Loucy (cell line): ENCODE data around the gene LDAH.

Experiments
- H2AFZ ChIP-seq: fragments of 200-600 bp; sonication (generic); 2 replicates; pipeline ENCODE4 v1.6.0; 2016; ENCODE audit warnings: antibody characterized with exemption, mild to moderate bottlenecking, low read length, moderate library complexity
- H3F3A ChIP-seq: fragments of 200-600 bp; 2 replicates; pipeline ENCODE4 v1.6.0; 2016; ENCODE audit warnings: antibody characterized with exemption, low read depth, mild to moderate bottlenecking
- H3K27me3 ChIP-seq: fragments of 200-600 bp; sonication (generic); 2 replicates; pipeline ENCODE4 v1.6.1; 2014; ENCODE audit warnings: low read length, mild to moderate bottlenecking; ENCODE audit not compliant: insufficient read depth, poor library complexity, severe bottlenecking
- H3K36me3 ChIP-seq: fragments of 200-600 bp; sonication (generic); 2 replicates; pipeline ENCODE4 v1.6.1; 2016; ENCODE audit warnings: low read length; ENCODE audit not compliant: insufficient read depth
- H3K4me1 ChIP-seq: fragments of 200-600 bp; sonication (generic); 2 replicates; pipeline ENCODE4 v1.5.1; 2014; ENCODE audit warnings: low read length, mild to moderate bottlenecking; ENCODE audit not compliant: insufficient read depth, poor library complexity, severe bottlenecking
- H3K4me2 ChIP-seq: fragments of 200-600 bp; sonication (generic); 2 replicates; pipeline ENCODE4 v1.6.0; 2014; ENCODE audit warnings: antibody characterized with exemption, low read length, low read depth, mild to moderate bottlenecking; ENCODE audit not compliant: poor library complexity, severe bottlenecking
- H3K4me3 ChIP-seq: fragments of 200-600 bp; sonication (generic); 2 replicates; pipeline ENCODE4 v1.5.1; 2014; ENCODE audit warnings: low read length, mild to moderate bottlenecking, mixed read lengths; ENCODE audit not compliant: poor library complexity, severe bottlenecking
- H3K79me2 ChIP-seq: fragments of 200-600 bp; sonication (generic); 2 replicates; pipeline ENCODE4 v1.6.1; 2014; ENCODE audit warnings: low read length; ENCODE audit not compliant: insufficient read depth
- H3K9ac ChIP-seq: fragments of 200-600 bp; sonication (generic); 2 replicates; pipeline ENCODE4 v1.6.0; 2014; ENCODE audit warnings: mild to moderate bottlenecking, low read depth, low read length, moderate library complexity; ENCODE audit not compliant: poor library complexity, severe bottlenecking
- H3K9me2 ChIP-seq: fragments of 200-600 bp; sonication (generic); replicated peaks from 2 replicates; pipeline ENCODE4 v1.6.1; 2016; ENCODE audit warnings: low read depth, low read length, mixed read lengths
- H3K9me3 ChIP-seq: fragments of 200-600 bp; sonication (generic); 2 replicates; pipeline ENCODE4 v1.6.1; 2014; ENCODE audit warnings: mild to moderate bottlenecking, antibody characterized with exemption, low read length, low read depth; ENCODE audit not compliant: insufficient read depth
- H4K20me1 ChIP-seq: fragments of 200-600 bp; sonication (generic); 2 replicates; pipeline ENCODE4 v1.6.0; 2014; ENCODE audit warnings: antibody characterized with exemption, low read length, mild to moderate bottlenecking; ENCODE audit not compliant: insufficient read depth, poor library complexity, severe bottlenecking
- EZH2phosphoT487 ChIP-seq: fragments of 200-600 bp; IDR thresholded peaks from 2 replicates; pipeline ENCODE4 v1.6.1; 2018; ENCODE audit warnings: antibody characterized with exemption, mild to moderate bottlenecking, moderate library complexity, borderline replicate concordance
- TF ChIP-seq, protein P1 (sequence below): fragments of 200-600 bp; sonication (generic); conservative IDR thresholded peaks from 2 replicates; pipeline ENCODE4 v1.5.1; 2014; ENCODE audit warnings: mild to moderate bottlenecking, antibody characterized with exemption, low read length

The LDAH gene

DNA sequence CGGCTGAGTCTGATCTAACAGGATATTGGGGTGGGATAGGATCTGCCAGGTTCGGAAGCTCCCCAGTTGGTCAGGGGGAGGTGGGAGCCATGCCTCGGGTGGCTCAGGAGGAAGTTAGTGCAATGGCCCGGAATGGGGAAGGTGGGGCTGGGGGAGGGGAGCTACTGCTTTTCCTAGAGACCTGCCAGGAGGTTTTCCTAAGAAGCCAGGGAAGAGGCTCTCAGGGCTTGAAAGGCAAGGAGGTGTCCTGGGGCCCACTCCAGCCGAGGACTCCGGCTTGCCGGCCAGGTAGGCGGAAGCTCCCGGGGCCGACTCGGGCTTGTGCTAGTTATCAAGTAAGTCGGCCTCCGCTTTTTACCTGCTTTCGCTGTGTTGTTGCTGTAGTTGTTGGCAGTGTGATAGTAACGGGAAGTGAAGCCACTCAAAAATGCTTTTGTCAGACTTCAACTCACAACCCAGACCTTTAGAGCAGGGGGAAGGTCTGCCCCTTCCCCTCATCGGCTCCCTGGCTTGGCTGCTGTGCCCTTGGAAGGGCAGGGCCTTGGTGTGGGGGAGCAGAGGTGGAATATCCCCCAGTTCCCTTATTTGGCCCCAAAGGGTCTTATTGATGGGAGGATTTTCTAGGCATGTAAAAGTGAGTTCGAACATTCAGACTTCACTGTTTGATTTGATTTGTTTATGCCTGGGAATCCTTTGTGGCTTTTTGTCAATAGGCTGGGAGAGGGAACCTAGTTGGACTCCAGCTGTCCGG is 150.5 kb downstream of the LDAH start:
- no peaks in the 10 kb centered on the region for H3K9me2 ChIP-seq
- no peak overlapping the region for H2AFZ ChIP-seq
- H3K27me3 ChIP-seq = no peaks in the 10 kb centered on the region
- no peaks in the 10 kb centered on the region for H3K9me3 ChIP-seq
- no peaks in the 10 kb centered on the region for H3K36me3 ChIP-seq
- no peaks in the 10 kb centered on the region for H3K4me1 ChIP-seq
- no peaks in the 10 kb centered on the region for H3F3A ChIP-seq
- no peaks in the 10 kb centered on the region for H3K79me2 ChIP-seq
- TF ChIP-seq, protein P1, sequence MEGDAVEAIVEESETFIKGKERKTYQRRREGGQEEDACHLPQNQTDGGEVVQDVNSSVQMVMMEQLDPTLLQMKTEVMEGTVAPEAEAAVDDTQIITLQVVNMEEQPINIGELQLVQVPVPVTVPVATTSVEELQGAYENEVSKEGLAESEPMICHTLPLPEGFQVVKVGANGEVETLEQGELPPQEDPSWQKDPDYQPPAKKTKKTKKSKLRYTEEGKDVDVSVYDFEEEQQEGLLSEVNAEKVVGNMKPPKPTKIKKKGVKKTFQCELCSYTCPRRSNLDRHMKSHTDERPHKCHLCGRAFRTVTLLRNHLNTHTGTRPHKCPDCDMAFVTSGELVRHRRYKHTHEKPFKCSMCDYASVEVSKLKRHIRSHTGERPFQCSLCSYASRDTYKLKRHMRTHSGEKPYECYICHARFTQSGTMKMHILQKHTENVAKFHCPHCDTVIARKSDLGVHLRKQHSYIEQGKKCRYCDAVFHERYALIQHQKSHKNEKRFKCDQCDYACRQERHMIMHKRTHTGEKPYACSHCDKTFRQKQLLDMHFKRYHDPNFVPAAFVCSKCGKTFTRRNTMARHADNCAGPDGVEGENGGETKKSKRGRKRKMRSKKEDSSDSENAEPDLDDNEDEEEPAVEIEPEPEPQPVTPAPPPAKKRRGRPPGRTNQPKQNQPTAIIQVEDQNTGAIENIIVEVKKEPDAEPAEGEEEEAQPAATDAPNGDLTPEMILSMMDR = no peak
- TF ChIP-seq EZH2phosphoT487 = no peak
- H3K4me3 ChIP-seq = no peak overlapping the region
- H3K4me2 ChIP-seq = no peak overlapping the region
- no peak overlapping the region for H3K9ac ChIP-seq
- no peaks in the 10 kb centered on the region for H4K20me1 ChIP-seq

GRCh38 chr2:20671736-20672080 is 151.2 kb downstream of the LDAH start:
- H3K9me3 ChIP-seq = no peaks in the 10 kb centered on the region
- H3K36me3 ChIP-seq = no peaks in the 10 kb centered on the region
- H3K9me2 ChIP-seq = no peaks in the 10 kb centered on the region
- no peaks in the 10 kb centered on the region for H3K27me3 ChIP-seq
- H3K4me2 ChIP-seq = no peak overlapping the region
- no peaks in the 10 kb centered on the region for H3F3A ChIP-seq
- H3K4me3 ChIP-seq = no peak overlapping the region
- no peaks in the 10 kb centered on the region for H4K20me1 ChIP-seq
- TF ChIP-seq EZH2phosphoT487 = no peak
- TF ChIP-seq, protein P1 = no peak
- no peaks in the 10 kb centered on the region for H3K4me1 ChIP-seq
- H3K9ac ChIP-seq = no peak overlapping the region
- H2AFZ ChIP-seq = no peak overlapping the region
- H3K79me2 ChIP-seq = no peaks in the 10 kb centered on the region

DNA sequence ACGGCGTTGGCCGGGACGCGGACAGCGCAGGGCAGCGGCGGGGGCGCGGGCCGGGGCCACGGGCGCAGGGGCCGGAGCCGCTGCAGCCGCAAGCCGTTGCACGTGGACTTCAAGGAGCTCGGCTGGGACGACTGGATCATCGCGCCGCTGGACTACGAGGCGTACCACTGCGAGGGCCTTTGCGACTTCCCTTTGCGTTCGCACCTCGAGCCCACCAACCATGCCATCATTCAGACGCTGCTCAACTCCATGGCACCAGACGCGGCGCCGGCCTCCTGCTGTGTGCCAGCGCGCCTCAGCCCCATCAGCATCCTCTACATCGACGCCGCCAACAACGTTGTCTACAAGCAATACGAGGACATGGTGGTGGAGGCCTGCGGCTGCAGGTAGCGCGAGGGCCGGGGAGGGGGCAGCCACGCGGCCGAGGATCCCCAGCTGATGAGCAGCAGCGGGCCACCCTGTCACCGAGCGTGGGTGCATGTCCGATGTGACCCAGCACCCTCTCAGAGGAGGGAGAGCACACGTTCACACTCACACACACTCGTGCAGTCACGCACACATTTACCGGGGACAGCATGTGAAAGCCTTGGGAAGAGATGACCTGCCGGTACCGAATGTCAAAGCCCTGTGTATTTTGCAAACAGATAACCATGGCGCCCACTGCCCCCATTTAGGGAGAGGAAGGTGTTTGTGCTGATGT is 151.7 kb downstream of the LDAH start:
- Histone ChIP-seq H3K36me3 (no peaks in the 10 kb centered on the region), H3K4me2 (no peak overlapping the region), H3K9ac (no peak overlapping the region), H3K4me1 (no peaks in the 10 kb centered on the region), H3F3A (no peaks in the 10 kb centered on the region), H3K9me3 (no peaks in the 10 kb centered on the region), H2AFZ (no peak overlapping the region), H3K4me3 (no peak overlapping the region), H3K79me2 (no peaks in the 10 kb centered on the region), H3K9me2 (no peaks in the 10 kb centered on the region), H4K20me1 (no peaks in the 10 kb centered on the region), H3K27me3 (no peaks in the 10 kb centered on the region)
- TF ChIP-seq, protein P1 = no peak
- no peak for TF ChIP-seq EZH2phosphoT487
